AG08396 (cell line): ENCODE results near the gene DEFB124.

Experiments
- DNase-seq: peaks from one replicate; pipeline ENCODE4 v3.0.0; 2012; ENCODE audit warnings: low spot score, mixed read lengths

The DEFB124 gene

DNA sequence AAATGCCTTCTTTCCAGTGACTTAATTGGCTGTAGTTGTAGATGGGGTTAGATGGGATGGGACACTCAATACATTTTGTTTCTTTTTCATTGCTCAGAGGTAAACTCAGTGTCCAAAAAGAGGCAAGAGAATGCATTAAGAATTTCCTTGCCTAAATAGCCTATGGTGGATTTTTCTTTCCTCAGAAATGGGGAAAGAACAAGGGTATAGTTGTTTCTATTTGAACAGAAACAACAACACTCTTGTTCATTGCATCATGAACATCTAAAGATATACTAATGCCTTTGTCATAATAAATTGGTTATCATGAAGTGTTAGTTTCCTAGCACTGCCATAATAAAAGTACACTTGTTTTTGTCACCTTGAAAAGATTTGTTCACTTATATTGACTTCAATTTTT lies 49.1 kb downstream of the DEFB124 start:
- no peak for DNase-seq

DNA sequence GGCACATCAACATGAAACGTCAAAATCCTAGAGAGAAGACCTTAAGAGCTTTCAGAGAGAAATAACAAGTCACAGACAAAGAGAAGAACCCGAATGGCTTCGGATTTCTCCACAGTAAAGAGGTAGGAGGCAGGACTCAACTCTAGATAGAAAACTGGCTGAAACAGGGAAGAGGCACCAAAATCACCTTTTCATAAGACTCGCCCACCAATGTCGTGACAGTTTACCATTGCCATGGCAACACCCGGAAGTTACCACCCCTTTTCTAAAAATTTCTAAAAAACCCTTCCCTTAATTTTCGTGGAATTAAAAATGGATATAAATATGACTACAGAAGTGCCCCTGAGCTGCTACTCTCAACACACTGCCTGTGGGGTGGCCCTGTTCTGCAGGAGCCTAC lies 56.6 kb downstream of the DEFB124 start:
- DNase-seq, result no peak

DNA sequence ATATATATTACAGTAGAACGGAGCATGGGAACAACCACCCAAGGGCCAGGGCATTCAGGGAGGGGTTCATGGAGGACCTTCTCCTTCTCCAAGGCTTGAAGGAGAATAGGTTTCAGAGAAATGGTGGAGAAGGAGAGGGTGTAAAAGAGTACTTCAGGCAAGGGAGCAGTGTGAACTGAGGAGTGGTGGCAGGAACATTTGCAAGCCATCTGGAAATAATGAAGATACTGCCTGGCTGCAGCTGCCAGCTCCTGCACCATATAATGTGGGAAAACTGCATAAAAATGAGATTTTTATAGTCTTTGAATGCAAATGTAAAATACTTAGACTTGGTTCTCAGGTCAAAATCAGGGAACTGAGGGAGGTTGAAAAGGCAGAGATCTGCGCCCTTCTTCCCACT lies 59.3 kb downstream of the DEFB124 start:
- DNase-seq, result no peak
